Stimulated activated CD8-positive, alpha-beta memory T cell treated with anti-CD3 and anti-CD28 coated beads, Interleukin-15, amount 100 ng/mL, for 48 hours (primary cell): Measurements from ENCODE around the gene CNTN4.
"Not testable (repeated sequence)": the region's sequence is repeated elsewhere in the genome, so short reads cannot be mapped to it uniquely, and the experiment has no call there.

Source experiments
- DNase-seq, 2 donors: peaks; one replicate each; pipeline ENCODE4 v3.0.0-alpha.2; 2020; ENCODE audit warnings: low read depth in 2 of 2

CNTN4 gene

DNA sequence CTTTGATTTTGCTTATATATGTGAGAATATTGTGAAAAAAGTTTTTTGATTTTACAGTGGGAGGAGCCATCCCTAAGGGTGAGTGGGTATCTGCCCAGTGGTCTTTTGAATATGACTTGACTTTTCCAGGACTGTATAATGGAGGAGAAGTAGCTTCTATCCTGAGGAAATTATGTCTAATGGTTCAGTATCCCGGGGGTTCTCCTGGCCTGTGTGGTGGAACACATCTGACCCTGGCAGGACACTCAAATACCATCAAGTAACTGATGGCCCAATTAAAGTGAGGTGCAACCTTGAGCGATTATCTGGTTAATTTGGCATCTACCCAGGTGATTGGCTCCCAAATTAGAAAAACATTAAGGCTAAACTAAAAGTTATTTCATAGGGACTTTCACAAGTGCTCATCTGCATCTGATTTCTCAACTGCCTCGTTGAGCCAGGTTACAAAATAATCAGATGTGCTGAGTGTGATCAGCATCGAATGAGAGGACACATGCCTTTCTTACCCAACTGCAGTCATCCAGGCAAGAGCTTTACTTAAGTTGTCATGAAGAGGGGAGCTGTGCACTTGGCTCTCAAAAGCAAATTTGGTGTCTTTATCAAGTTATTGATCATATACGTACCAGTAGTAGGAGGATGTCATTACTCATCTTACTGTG is 810.2 kb downstream of the CNTN4 start:
- DNase-seq: no peak

DNA sequence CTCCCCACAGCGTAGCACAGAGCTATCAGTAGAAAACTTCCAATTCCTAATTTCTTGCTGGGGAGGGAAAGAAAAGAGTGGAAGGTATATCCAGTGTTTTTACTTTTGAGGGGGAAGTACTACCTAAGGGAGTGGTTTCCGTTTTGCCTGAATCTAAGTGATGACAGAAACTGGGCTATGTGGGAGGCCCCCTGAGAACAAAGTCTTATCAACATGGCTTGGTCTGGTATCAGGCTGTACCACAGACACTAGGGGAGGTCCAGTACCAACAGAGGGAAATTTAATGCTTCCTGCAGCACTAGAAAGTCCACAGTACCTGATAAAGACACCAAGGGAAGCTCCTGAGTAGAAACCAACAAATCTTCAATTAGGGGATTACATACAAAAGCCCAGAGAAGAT is 812.3 kb downstream of the CNTN4 start:
- DNase-seq: no peak

DNA sequence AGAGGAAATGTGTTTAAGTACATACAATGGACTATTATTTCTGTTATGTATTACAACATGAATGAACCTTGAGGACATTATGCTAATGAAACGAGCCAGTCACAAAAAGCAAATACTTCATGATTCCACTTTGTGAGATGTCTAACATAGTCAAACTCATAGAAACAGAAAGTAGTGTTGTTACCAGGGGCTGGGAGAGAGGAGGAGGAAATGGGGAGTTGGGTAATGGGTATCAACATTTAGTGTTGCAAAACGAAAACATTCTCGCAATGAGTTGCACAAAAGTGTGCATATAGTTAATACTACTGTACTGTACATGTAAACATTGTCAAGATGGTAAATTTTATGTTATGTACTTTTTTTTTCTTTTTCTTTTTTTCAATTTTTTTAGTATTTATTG is 817.2 kb downstream of the CNTN4 start:
- DNase-seq: no peak

DNA sequence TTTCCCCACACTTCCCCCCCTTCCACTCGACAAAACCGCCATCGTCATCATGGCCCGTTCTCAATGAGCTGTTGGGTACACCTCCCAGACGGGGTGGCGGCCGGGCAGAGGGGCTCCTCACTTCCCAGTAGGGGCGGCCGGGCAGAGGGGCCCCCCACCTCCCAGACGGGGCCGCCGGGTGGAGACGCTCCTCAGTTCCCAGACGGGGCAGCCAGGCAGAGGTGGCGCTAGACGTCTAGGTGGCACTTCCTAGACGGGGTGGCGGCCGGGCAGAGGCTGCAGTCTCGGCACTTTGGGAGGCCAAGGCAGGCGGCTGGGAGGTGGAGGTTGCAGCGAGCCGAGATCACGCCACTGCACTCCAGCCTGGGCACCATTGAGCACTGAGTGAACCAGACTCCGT is 818.0 kb downstream of the CNTN4 start:
- not testable (repeated sequence) for DNase-seq

DNA sequence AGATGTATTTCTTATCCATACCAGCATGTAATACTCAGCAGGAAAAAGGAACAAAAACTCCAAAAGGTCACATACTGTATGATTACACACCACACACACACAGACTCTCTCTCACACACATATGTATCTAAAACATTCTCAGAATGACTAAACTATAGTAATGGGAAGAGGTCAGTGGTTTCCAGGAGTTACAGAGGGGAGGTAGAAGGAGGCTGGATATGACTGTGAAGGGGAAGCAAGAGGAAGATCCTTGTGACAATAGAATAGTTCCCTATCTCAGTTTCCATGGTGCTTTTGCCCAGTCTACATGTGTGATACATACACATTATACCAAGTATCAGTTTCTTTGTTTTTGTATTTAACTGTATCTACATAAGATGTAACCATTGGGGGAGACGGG is 821.4 kb downstream of the CNTN4 start:
- DNase-seq: no peak

DNA sequence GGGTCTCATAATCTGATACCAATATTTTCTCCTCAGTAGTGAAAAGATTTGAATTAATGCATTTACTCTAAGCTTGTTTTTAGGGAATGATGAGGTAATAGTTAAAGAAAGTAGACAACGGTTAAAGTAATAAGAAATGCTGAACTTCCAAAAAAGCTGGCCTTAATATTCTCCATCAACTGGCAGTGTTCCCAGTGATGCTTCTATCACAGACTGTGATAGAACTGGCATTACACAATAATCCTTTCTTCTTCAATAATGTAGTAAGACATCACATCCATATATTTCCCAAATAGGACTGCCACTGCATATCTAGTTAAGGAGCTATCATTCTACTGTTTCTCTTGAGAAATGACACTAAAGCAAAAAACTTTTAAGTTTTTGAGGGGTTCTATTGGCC is 822.8 kb downstream of the CNTN4 start:
- DNase-seq: no peak

DNA sequence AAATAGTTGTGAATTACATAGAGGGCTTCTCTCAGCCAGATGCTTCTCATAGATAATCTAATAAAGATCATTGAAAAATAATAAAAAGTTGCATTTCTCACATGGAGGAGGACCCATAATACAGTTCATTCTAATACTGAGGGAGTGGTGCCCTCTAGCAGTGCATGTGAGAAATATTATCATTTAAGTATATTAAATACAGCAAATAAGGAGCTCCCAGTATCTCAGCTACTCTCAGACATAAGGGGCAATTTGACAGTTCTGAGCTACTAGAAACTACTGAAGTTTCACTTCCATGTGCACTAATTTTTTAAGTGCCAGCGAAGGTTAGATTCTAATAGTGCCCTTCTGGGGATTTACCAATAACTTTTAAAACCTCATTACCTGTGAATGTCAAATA is 823.2 kb downstream of the CNTN4 start:
- DNase-seq: no peak

DNA sequence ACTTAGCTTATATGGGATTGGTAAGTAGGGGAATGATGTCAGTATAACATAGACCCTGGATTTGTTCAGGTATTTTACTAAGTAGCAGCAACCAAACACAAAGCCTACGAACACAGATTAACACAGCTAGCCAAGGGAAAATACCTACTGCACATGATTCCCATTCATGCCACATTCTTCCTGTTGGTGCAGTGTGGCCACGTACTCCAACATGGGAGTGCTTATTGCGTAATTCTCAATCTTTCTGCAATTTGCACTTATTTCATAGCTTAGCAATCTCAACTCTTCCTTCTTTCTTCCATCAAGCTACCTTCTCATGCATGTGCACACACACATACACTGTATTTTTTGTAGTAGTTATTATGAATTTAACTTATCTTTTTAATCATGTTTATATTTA is 824.7 kb downstream of the CNTN4 start:
- DNase-seq: no peak

DNA sequence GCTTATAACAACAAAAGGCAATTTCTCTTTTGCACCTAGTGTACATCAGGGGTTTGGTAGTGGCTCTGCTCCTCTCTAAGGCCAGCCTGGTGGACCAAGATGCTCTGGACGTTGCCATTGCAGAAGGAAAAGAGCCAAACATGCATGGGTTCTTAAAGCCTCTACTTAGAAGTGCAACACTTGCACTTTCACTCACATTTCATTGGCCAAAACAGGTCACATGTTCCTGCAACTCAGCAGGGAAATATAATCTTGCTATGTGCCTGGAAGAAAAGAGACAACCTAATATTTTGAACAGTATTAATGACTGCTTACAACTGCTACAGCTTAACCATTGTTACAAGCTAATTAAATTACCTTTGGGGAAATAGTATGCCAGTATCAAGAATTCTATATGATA is 828.6 kb downstream of the CNTN4 start:
- DNase-seq: no peak

DNA sequence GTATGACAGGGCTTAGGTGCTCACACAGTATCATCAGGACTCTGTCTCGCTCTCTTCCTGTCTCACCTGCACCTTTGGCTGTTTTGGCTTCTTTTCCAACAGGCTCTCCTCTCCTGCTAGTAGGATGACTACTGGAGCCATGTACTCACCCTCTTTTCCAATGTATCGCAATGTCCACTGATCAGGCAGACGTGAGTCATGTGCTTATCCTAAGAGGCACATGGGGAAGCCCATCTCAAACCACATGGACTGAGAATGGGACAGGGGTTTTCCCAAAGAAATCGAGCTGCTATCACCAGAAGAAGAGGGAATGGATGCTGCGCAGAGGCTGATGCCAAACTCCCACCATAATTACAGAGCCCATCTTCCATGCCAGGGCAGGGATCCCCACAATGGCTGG is 830.9 kb downstream of the CNTN4 start:
- DNase-seq: no peak

DNA sequence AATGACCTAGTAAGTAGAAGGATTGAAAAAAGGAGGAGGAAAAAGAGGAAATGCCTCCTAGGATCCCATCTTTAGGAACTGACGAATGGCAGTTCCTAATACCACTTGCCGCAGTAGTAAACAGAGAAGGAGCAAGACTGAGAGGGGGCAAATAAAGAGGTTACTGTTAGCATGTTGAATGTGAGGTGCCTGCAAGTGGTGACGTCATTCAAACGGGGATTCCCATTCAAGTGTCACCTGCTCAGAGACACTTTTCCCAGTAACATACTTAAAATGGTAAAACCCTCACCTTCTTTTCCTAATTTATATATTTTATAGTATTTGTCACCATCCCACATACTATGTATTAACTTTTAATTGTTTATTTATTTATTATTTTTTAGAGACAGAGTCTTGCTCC is 832.6 kb downstream of the CNTN4 start:
- no peak for DNase-seq

DNA sequence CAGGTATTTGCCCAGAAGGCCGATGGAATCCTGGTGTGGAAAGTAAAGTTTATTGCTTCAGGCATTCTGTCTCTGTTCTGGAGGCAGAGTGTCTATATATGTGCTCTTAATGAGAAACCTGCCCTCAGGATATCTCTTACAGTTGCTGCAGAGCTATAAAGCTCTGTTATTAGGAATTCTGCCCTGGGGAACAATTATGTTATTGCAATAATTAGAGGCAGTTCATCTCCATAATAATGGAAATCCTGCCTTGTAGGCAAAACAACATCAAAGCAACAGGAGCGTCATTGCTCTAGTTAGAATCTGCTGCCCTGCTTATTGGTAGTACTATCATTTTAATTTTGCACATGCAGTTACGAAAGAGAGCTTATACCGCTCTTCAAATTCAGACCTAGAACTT is 835.9 kb downstream of the CNTN4 start:
- DNase-seq: no peak

DNA sequence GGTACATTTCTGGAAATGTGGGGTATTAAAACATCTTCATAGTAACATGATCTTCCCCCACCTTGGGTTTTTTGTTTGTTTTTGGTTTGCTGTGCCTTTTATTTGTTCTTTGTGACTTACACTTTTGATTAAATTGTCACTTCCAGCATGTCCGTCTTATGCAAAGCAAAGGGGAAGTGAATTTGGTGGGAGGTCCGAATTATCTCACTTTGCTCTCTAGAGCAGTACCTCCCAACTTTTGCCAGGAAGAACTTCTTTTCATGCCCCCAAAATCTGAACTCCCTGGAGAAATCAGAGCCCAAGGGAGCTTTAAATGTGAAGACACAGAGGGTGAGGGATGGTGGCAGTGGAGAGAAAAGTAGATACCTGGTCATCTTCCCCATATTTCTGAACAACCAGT is 838.4 kb downstream of the CNTN4 start:
- DNase-seq: no peak

DNA sequence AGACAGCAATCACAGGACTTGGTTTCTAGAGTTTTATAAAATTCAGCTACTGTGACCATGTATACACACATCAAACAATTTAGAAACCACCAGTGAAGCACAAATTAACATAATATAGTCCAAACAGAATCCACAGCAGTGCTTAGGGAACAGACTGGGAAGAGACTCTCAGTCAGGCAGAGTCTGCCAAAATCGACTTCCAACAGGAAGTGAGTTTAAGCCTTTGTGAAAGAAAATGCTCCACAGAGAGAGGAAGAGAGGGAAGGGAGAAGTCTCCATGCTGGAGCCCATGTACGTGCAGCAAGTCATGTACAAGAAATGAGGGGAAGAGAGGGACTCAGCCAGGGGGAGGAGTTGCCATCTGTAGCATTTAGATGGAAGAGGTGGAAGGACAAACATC is 838.9 kb downstream of the CNTN4 start:
- DNase-seq: no peak

DNA sequence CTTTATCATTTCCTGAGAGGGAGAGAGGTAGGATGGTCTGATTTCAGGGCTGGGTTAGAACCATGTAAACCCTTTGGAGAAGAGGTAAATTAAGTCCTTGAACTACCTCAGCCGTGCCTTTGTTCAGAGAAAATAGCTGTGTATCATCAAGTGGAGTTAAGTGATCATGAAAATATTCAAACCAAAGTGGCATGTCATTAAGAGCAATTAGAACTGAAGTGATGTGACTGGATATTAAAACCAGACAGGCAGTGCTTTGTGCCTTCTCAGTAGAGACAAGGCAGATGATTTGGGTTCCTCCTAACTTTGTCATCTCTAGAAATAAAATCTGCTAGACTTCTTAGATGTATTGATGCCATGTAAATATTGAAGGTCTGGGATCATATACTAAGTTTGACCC is 840.0 kb downstream of the CNTN4 start:
- no peak for DNase-seq

DNA sequence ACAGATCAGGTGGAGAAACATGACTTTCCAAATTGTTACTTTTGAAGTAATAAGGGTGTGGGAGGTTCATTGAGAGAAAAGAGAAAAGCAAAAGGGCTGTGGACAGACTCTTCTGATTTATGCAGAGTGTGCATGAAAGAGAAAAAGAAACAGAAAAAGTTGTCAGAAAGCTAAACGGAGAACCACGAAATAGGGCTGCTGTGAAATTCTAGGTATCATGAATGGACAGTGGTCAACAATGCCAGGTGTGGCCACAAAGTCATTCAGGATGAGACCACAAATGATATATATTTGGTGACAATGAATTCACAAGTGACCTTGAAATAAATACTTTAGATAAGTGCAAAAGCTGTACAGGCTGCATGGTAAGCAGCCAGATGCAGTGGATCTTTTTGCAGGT is 841.4 kb downstream of the CNTN4 start:
- DNase-seq: no peak

DNA sequence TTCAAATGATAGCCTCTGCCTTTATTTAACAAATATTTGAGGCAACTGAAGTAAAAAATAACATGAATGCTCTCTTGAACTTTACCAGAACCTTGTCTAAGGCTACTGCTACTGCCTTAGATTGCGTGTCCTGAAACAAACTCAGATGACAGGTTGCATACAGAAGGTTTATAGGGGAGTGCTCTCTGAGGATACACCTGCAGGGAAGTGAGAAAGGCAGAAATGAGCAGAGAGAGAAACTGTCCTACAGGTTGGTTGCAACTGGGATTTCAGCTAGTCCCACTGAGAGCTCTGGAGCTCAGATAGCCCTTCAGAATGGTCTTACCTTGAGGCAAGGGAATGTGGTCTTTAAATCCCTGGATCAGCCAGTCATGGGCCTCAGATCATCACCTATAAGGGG is 846.0 kb downstream of the CNTN4 start:
- no peak for DNase-seq

DNA sequence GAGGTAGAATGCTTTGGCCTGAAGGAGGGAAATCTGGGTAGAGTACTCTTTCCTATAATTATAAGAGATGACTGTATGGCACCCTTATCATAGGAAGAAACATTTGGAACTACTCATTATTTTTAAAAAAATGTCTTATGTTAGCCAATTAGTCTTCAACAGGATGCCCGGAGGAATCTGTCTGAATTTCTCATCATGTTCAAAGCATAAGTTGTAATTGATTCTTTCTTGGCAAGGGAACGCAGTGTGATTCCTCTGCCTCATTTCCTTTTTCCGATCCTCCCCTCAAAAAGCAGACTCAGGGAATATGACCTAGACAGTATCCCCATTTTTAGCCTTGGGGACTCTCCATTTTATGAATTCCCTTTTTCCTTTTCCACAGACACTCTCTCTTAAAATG is 846.5 kb downstream of the CNTN4 start:
- DNase-seq: no peak

DNA sequence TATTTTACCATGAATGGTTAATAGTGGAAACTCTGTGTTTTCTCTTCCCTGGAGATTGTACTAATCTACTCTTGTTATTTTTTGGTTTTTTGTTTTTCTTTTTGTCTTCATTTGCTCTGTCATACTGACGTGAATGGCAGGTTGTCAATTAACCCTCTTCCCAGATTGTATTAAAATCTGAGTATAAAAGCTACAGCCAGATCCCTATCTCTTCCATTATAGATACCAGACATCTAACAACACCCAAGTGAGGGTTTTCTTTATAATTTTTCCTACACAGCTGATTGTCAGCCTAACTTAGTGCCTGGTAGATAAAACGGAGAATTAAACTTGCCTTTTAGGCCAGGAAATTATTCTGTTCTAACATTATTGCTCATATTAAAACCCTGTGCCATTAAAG is 848.9 kb downstream of the CNTN4 start:
- DNase-seq: no peak

DNA sequence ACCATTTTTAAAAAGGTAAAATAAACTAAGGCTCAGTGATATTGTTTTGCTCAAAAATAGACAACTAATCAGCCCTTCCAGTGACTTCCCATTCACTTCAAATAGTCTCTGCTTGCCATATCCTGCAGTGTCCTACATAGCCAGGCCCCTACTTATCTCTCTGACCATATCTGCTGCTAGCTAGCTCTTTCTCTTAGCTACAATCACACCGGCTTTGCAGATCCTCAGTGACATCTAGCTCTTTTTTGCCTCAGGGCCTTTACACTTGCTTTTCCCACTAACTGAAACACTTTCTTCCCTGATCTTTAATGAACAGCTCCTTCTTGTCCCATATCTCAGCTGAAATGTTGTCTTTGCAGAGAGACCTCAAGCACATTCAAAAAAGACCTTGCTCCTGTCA is 850.2 kb downstream of the CNTN4 start:
- DNase-seq: no peak

DNA sequence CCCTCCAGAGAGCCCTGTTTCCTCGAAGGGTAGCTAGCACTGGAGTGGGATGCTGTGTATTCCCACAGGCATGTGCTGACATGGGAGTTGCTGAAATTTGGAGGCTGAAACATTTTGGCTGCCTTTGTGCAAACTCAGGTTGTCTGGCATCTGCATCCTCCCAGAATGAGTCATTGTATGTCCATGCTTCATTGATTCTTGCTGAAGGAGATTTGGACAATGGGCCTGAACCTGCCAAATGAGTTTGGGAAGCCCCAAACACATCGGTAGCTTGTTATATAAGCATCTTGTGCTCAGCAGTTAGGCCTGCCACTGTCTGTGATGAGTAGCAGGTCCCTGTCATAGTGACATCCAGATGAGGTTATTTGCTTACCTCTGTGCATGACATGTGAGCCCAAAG is 851.5 kb downstream of the CNTN4 start:
- DNase-seq: no peak

DNA sequence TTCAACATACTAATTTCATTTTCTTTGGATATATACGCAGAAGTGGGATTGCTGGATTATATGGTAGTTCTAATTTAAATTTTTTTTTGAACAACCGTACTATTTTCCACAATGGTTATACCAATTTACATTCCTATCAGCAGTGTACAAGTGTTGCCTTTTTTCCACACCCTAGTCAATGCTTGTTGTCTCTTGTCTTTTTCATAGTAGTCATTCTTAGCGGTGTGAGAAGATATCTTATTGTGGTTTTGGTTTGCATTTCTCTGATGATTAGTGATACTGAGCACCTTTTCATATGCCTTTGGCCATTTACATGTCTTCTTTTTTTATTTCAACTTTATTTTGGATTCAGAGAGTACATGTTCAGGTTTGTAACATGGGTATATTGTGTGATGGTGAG is 858.4 kb downstream of the CNTN4 start:
- DNase-seq: no peak

DNA sequence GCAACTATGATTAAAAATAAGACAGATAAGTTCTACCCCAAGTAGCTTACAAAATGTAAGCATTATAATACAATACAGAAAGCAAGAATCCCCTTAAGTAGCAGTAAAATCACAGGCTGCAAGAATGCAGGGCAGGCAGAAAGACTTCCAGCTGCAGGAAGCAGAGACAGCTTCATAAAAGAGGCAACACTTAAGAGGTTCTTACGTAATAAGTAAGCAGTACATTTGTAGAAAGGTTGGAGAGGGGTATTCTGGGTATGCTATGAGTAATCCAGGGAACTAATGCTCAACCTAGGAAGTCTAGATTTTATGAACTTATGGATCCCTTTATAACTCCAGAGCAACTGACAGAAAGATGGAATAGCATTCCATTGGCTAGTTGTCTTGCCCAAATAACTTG is 859.9 kb downstream of the CNTN4 start:
- no peak for DNase-seq

DNA sequence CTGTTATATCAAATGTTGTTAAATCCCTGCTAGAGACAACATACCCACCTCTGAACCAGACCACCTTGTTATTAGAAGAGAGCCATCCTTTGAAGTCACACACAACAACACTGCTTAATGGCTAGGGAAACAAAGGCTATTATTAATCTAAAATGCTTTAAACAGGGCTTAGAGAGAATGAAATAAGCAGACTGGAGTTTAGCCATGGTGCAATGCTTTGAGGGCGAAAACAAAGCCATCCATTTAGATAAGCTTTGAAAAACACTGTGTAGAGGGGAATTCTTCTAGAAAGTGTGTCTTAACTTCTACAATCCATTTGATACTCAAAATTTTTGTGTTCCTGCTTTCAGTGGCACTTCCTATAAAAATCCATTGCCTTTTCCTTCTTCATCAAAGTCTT is 862.9 kb downstream of the CNTN4 start:
- DNase-seq: no peak

DNA sequence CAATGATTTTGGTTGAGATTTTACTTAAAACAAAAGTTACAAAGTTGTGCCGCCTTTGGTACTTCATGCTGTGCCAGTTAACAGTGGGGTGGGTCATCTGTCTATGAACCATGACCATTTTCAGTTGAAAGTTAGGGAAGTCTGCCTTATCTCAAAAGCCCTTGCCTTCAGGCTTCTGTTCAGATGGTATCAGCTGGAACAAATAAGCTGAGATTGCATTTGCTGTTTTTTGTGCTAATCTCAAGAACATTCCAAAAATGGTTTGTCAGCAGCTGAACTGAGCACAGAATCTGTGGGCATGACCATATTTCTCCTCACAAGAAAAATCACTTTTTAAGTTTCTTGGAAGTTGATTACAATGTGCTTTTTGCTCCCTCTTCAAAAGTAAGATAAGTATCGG is 869.2 kb downstream of the CNTN4 start:
- DNase-seq: no peak
